ENCODE measurements around the gene TPH2. TPM values are rescaled to one million over a fixed set of nuclear protein-coding genes. Genes with fewer than 3 reads are reported as not detected.

The TPH2 gene
- total RNA-seq, 1 donor from 2014 or later = not detected

DNA sequence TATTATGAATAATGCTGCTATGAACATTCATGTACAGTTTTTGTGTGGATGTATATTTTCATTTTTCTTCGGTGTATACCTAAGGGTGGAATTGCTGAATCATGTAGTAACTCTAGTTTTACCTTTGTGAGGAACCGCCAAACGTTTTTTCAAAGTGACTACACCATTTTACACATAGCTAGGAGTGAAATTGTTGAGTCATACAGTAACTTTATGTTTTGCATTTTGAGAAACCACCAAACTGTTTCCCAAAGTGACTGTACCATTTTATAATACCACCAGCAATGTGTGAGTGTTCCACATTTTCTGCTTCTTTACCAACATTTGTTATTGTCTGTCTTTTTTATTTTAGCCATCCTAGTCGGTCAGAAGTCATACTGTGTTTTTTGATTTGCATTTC is 3.1 kb upstream of the TPH2 start:
- TF ChIP-seq, protein P1, sequence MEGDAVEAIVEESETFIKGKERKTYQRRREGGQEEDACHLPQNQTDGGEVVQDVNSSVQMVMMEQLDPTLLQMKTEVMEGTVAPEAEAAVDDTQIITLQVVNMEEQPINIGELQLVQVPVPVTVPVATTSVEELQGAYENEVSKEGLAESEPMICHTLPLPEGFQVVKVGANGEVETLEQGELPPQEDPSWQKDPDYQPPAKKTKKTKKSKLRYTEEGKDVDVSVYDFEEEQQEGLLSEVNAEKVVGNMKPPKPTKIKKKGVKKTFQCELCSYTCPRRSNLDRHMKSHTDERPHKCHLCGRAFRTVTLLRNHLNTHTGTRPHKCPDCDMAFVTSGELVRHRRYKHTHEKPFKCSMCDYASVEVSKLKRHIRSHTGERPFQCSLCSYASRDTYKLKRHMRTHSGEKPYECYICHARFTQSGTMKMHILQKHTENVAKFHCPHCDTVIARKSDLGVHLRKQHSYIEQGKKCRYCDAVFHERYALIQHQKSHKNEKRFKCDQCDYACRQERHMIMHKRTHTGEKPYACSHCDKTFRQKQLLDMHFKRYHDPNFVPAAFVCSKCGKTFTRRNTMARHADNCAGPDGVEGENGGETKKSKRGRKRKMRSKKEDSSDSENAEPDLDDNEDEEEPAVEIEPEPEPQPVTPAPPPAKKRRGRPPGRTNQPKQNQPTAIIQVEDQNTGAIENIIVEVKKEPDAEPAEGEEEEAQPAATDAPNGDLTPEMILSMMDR (conservative IDR thresholded peaks at IDR 0.05; ENCODE audit: low read depth, low read length) = no peak
- DNase-seq (ENCODE audit: low read depth) = no peak
- H3K4me3 ChIP-seq (ENCODE audit: low read depth, low read length) = no peak overlapping the region

DNA sequence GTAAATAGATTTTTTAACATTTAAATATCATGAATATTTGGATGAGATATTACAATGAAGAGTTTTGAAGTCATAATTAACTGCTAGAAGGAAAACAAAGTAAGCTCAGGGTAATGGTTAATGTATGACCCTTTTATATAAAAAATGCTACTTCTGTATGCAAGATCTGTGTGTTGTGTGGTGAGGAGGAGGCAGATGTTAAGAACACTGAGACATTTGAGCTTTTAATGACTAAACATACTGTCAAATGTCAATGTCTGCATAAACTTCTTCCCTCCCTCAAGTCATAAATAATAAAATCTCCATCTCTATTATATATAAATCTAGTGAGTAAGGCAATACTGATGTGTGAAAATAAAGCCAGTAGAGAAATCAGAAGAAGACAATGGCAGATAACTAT is 1.4 kb downstream of the TPH2 start:
- no peak for DNase-seq (ENCODE audit: low read depth)
- TF ChIP-seq, protein P1 (conservative IDR thresholded peaks at IDR 0.05; ENCODE audit: low read depth, low read length) = no peak
- no peak overlapping the region for H3K4me3 ChIP-seq (ENCODE audit: low read depth, low read length)

DNA sequence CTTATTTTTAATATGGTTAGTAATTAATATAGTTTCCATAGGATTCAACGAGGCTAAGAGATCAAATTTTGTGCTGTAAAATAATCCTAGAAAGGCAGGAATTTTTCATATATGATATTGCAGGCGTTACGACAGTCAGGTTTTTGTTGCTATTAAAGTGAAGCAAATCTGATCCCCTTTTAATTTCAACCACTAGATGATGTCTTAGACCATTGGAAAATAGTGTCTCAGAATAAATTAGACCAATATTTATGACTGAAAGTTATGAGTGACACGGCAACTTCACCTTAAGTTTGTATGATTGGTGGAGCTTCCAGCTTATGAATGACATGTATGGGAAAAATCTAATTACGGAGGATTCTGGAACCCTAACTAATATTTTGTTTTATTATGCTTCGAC is 2.5 kb downstream of the TPH2 start:
- DNase-seq (ENCODE audit: low read depth) = no peak
- TF ChIP-seq, protein P1 (conservative IDR thresholded peaks at IDR 0.05; ENCODE audit: low read depth, low read length) = no peak
- H3K4me3 ChIP-seq (ENCODE audit: low read depth, low read length) = no peak overlapping the region

DNA sequence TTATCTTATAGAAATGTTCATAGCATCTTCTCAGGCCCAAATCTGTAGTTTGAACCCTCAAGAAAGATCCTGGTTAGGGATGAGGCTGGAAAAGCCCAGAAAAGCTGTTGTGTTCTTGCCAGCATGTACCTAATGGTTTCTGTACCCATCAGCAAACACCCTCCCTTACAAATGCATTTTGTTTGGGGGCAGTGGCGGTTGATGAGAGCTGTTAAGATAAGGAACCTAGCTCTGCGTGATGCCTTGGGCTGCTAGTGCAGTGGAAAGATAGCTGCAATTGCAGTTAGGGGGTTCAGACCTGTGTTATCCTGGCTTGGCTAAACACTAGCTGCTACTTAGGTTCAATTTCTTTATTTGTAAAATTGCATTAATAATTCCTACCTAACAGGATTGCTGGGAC is 3.6 kb downstream of the TPH2 start:
- H3K4me3 ChIP-seq (ENCODE audit: low read depth, low read length) = no peak overlapping the region
- TF ChIP-seq, protein P1 (conservative IDR thresholded peaks at IDR 0.05; ENCODE audit: low read depth, low read length) = no peak
- DNase-seq (ENCODE audit: low read depth) = no peak

DNA sequence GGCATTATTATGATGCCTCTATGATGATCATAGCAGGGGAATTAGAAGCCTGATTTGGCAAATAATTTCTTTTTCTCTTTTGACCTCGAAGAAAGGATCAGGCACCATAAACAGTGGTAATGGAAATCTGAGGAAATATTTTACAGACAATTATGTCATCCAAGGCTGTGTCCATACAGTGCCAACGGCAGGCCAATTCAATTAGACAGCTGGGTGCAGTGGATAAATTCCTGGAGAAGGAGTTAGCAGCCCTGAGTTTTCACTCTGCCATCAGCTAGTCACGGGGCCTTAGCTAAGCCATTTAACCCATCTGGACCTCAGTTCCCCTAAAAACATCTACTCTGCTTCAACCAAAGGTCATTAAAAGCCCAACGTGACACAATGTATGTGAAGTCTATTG is 4.1 kb downstream of the TPH2 start:
- no peak overlapping the region for H3K4me3 ChIP-seq (ENCODE audit: low read depth, low read length)
- TF ChIP-seq, protein P1 (conservative IDR thresholded peaks at IDR 0.05; ENCODE audit: low read depth, low read length) = no peak
- no peak for DNase-seq (ENCODE audit: low read depth)

DNA sequence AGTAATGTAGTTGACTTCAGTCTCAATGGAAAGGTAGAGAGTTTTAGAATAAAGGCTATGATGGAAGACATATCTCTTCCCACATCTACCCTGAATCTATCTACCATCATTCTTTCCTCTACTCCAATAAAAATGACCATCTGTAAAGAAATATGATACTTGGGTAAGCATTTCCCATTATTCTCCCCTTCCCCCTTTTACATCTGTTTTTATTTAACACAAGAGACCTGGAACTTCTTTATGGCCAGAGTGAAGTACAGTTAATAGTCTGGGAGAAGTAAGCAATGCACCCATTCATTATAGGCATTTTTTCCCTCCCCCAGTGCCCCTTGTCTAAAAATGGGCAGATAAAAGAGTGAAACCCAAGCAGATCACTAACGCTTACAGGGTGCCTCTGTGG is 6.5 kb downstream of the TPH2 start:
- no peak for DNase-seq (ENCODE audit: low read depth)
- TF ChIP-seq, protein P1 (conservative IDR thresholded peaks at IDR 0.05; ENCODE audit: low read depth, low read length) = no peak

DNA sequence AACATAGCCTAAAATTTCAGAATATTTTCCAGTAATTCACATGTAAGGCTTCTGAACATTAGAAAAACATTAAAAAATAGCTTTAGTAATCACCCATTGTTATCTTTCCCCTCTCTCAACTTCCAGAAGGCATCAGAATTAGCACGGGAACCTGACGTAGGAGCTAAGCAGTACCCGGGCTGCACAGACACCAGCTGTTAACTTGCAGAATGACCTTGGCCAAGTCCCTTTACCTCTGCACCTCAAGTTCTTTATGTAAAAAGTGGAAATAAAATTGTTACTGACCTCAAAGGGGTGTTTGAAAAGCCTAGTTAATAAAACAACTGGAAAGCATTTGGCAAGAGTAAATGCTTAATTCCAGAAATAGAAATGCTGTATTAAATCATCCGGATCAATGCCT is 7.2 kb downstream of the TPH2 start:
- DNase-seq (ENCODE audit: low read depth) = no peak
- TF ChIP-seq, protein P1 (conservative IDR thresholded peaks at IDR 0.05; ENCODE audit: low read depth, low read length) = no peak
- no peak overlapping the region for H3K4me3 ChIP-seq (ENCODE audit: low read depth, low read length)

More for the DNA sequence above, 6.5 kb downstream of the TPH2 start:
- no peak overlapping the region for H3K4me3 ChIP-seq (ENCODE audit: low read depth, low read length)
